Hematopoietic multipotent progenitor cell treated with erythropoietin and hydrocortisone succinate and interleukin-3 and kit ligand, for 17 days (in vitro differentiated cells): ENCODE measurements around the gene SCAI.
A peak's percentile ranks its signal among the peaks of the same experiment; 100 is the strongest.
"Not testable (repeated sequence)": the region's sequence is repeated elsewhere in the genome, so short reads cannot be mapped to it uniquely, and the experiment has no call there.

Source experiments
- DNase-seq: peaks from one replicate; pipeline ENCODE4 v3.0.0-alpha.2; 2015; ENCODE audit warnings: low spot score

Gene SCAI

DNA sequence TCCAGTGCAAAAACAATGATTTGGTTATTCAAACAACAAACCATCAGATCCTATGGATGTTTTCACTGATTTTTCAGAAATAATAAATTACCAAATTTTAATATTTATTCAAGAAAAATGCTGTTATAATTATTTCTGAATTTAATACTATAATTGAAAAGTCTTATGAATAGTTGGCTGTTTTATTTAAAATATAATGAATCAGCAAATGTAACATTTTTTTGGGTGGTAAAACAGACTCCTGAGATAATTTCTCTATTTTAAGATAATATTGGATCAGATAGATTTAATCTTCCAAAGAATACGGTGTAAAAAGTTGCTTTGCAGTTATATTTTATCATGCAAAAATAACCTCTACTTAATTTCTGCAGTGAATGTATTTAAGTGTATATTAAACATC, 197.2 kb downstream of the SCAI start:
- no peak for DNase-seq

GRCh38 chr9:124941679-124942561, 201.4 kb downstream of the SCAI start:
- DNase-seq: no peak

GRCh38 chr9:124940894-124941678, 202.2 kb downstream of the SCAI start, which contains the start of gene GOLGA1:
TSS of gene GOLGA1 (minus strand) at chr9:124941083. CDS start at chr9:124938711, 2,372 bp downstream.
- DNase-seq: peak; percentile 93

DNA sequence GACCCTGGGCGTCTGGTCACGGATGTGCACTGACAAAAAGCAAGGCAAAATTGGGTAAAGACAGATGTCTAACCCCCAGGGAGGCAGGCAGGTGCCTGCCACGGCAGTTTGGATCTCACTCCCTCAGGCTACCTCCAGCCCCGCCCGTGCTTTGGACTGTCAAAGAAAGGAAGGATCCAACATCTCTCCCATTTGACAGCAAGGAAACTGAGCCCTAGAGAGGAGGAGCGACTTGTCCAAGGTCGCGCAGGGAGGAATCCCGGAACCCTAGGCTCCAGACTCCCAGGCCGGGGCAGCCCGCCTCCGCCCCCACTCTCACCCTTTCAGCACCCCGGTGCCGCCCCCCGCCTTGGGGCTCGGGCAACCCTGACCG, 202.8 kb downstream of the SCAI start:
- no peak for DNase-seq

- DNase-seq: peak; percentile 13
Measured at GRCh38 chr9:124939944-124940343, 203.4 kb downstream of the SCAI start.

DNA sequence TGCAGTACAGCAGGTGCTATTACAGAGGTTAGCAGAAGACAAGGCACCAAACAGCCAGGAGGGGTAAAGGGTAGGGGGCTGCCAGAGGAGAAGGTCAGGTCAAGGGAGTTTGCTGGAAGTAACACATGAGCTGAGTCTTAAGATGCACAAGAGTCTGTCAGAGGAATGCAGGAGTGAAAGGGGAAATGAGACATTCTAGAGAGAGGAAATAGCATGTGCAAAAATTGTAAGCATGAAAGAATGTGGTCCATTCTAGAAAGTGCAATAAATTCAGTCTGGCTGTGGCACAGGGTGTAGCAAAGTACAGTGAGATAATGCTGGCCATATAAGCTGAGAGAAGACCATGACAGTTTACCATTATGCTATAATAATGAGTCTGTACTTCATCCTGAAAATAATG, 209.0 kb downstream of the SCAI start:
- DNase-seq: no peak

GRCh38 chr9:124932333-124932732, 211.0 kb downstream of the SCAI start:
- no peak for DNase-seq

GRCh38 chr9:124929464-124929863, 213.9 kb downstream of the SCAI start:
- DNase-seq: no peak

DNA sequence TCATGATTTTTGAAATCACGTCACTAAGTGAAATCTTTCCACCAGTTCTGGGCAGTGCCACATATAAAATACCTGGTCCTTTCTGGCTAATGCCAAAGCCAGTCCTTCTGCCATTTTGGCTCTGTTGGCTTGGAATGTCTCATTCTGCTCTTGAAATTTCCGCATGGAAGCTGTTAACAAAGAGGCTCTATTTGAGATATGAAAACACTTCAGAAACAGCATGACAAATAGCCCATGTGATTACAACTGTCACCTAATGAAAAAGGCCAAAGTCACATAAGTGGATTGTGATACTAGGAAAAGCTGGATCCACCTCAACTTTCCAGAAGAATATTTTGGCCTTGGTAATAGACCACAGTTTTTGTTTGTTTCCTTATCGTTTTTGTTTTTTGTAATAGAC, 215.2 kb downstream of the SCAI start:
- DNase-seq: no peak

DNA sequence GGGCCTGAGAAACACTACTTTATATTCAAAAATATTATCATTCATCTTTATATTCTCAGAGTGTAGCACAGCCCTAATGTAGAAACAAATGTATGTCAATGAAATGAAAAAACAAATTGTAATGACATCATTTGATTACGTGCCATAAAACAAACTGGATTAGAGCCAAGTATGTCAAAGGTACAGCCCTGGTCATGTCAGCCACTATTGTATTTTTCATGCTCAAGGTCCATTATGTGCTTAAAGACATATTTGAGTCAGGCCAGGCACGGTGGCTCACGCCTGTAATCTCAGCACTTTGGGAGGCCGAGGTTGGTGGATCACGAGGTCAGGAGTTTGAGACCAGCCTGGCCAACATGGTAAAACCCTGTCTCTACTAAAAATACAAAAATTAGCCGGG, 222.9 kb downstream of the SCAI start:
- DNase-seq: not testable (repeated sequence)

- DNase-seq: no peak
Measured at GRCh38 chr9:124914753-124915405, 228.4 kb downstream of the SCAI start.

DNA sequence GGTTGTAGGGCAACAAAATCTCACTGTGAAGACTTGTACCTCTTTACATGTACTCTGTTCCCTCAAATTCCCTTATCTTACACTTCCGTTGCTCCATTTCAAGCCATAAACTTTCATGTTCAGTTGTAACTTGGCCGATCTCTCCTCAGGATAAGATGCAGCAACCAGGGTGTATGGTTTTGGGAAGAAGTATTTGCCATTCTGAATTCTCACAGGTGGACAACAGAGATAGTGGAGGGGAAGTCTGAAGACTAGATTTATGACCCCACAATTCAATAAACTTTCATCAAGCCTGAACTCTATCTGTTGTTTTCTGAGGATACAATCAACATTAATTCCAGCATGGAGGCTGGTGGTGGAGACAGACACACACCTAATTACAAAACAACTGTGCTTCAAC, 229.9 kb downstream of the SCAI start:
- DNase-seq: no peak

DNA sequence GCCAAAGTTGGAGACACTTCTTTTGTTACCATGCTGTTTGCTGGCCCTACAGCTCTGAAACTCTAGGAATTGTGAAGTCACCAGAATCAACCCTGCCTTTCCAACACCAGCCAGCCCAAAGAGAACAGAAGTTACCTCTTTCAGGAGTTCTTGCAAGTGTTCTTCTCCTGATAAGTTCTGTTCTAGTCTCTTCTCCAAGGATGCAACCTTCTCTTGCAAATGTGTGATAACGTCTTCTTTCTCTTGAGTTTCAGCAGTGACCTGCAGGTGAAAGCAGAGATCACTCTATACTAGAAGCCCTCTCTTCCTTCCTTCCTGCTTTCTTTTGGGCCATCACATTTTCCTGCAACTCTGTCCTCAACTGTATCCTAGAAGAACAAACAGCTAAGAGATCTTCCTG, 231.6 kb downstream of the SCAI start:
- no peak for DNase-seq

DNA sequence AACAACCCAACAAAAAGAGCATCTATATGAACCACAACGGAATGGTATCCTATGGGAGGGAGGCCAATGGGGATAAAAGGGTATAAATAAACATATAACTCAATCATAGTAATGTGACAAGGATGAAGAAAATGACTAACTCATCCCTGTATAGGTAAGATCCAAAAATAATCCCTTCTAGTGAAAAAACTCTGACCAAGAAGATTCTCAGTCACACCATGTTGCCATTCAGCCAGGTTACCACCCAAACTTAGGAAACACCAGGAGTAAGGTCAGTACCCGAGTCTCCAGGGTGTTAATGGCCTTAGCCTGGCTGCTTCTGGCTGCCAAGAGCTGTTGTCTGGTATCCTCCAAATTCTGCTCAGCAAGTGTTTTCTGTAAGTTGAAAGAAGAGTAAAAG, 235.2 kb downstream of the SCAI start:
- no peak for DNase-seq

DNA sequence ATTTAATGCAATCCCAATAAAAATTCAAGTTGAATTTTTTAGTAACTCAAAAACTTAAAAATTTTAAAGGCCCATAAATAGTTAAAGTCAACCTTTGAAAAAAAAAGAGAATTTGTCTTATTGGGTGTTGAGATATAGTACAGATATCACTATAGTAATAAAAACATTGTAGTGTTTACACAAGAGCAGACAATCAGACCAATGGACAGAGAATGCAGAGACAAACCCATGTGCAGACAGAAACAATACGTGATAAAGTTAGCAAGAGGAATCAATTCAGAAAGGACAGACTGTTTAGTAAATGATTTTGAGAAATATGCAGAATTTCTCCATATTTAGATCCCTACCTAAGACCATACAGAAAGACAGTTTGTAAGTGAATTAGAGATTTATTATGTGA, 236.4 kb downstream of the SCAI start:
- DNase-seq: no peak

DNA sequence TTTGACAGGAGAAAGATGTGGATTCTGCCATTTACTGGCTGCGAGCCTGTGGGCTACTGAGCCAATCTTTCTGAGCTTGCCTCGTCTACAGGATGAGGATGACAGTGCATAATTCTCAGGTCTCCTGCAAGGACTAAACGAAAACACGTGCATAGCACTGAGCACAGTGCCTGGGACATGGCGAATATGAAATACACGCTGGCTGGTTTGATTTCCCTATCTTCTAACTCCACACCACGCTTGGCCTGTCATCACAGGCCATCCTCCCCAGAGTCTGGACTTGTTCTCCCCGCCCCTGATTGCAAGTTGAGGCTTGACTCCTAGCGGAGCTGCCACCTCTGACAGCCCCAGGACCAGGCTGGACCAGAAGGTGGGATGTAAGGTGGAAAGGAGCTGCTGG, 243.5 kb downstream of the SCAI start:
- no peak for DNase-seq

DNA sequence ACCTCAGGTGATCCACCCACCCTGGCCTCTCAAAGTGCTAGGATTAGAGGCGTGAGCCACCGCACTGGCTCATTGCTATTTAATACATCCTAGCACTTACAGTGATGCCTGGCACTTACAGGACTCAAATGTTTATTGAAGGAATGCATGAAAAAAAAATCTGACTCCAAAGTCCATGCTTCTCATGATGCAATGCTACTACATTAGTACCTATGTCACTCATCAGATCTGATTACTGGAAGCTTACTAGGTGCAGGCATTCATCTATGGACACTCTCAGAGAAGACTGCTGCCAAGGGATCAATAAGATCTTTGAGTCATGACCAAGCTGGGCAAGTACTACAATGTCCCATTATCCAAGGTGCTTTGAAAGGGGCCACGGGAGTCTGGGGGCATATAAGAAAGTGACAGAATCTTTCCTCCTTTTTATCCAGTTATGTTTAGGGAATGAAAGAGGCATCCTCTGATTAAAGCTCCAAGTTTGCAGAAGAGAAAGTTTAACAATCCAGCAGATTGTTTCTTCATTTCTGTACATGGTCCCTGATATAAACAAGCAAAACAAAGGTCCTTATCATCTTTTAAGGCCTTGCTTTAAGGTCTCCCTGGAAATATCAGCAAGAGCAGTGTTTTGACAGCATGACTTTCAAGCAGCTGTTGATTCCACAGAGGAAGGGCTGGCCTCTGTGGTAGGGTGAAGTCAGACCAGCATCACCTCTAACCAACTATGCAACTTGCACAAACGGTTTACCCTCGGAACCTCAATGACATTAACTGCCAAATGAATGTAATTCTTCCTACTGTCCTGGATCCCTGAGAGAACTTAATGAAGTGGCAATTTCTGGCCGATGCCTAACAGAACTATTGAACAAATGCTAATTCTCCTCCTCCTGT, 245.5 kb downstream of the SCAI start:
- no peak for DNase-seq

GRCh38 chr9:124894741-124895170, 248.6 kb downstream of the SCAI start:
- DNase-seq: peak; percentile 19

DNA sequence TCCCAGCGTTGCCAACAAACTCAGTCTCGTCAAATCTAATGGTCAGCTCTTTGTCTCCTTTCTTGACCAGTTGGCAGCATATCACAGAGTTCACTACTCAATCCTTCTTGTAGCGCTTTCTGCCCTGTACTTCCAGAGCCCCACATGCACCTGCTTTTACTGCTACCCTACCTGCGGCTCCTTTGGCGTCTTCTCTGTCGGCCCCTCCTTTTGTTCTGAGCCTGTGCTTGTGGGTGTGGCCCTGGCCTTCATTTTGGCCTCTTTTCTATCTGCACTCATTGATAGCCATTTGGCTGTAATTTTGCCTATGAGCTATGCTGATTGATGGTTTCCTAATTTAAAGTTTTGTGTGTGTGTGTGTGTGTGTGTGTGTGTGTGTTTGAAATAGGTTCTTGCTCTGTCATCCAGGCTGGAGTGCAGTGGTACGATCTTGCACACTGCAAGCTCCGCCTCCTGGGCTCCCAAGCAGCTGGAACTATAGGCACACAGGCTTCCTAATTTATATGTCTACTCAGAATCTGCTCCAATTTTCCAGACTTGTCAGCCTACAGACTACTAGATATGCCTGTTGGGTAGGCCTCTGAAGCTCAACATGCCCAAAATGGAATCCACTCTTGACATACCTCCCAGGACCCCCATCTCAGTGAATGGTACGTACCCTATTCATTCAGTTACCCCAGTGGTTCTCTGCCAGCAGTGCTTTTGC, 249.1 kb downstream of the SCAI start:
- DNase-seq: no peak
